Nephron (organoid): ENCODE measurements around the gene NKAIN2.
A peak's percentile ranks its signal among the peaks of the same experiment; 100 is the strongest.

Experiments used
- H3K27ac Mint-ChIP-seq, 3 experiments: 2 replicates each; pipeline ENCODE4 v1.8.0; 2020; ENCODE audit warnings: mixed read lengths in 3 of 3, mild to moderate bottlenecking in 2 of 3, moderate library complexity in 1 of 3
- H3K27me3 Mint-ChIP-seq: 2 replicates; pipeline ENCODE4 v1.8.0; 2021; ENCODE audit warnings: low read depth, mild to moderate bottlenecking, moderate library complexity, mixed read lengths
- H3K36me3 Mint-ChIP-seq: 2 replicates; pipeline ENCODE4 v1.8.0; 2020; ENCODE audit warnings: low read depth, mixed read lengths
- H3K4me1 Mint-ChIP-seq: 2 replicates; pipeline ENCODE4 v1.8.0; 2020; ENCODE audit warnings: mixed read lengths
- H3K4me3 Mint-ChIP-seq, 3 experiments: 2 replicates each; pipeline ENCODE4 v1.8.0; 2020; ENCODE audit warnings: mild to moderate bottlenecking in 3 of 3, mixed read lengths in 3 of 3, moderate library complexity in 2 of 3
- H3K9me3 Mint-ChIP-seq: 2 replicates; pipeline ENCODE4 v1.8.0; 2020; ENCODE audit warnings: mixed read lengths
- CTCF ChIP-seq, 3 experiments: fragments of 200-600 bp; sonication (generic); IDR thresholded peaks; one replicate each; pipeline ENCODE4 v1.5.0; 2021; ENCODE audit warnings: antibody characterized with exemption in 3 of 3; ENCODE audit not compliant: unreplicated experiment in 3 of 3

Gene NKAIN2

GRCh38 chr6:123804014-123804786 is 535 bp downstream of the NKAIN2 start:
- H3K4me3 Mint-ChIP-seq: peak overlapping the region; percentile 89 to 94 (median 92)
- H3K36me3 Mint-ChIP-seq: no peaks in the 10 kb centered on the region
- no peaks in the 10 kb centered on the region for H3K9me3 Mint-ChIP-seq
- peaks cover 40% of the 10 kb centered on the region for H3K27me3 Mint-ChIP-seq
- H3K27ac Mint-ChIP-seq: peak overlapping the region; percentile 13 to 66 (median 52)
- peaks cover 10% of the 10 kb centered on the region for H3K4me1 Mint-ChIP-seq
- no peak for TF ChIP-seq CTCF (IDR thresholded peaks at IDR 0.05; ENCODE audit: unreplicated experiment in 3 of 3)

GRCh38 chr6:123804787-123805540 is 1.3 kb downstream of the NKAIN2 start:
- H3K4me1 Mint-ChIP-seq: peaks cover 10% of the 10 kb centered on the region
- H3K36me3 Mint-ChIP-seq: no peaks in the 10 kb centered on the region
- no peak for TF ChIP-seq CTCF (IDR thresholded peaks at IDR 0.05; ENCODE audit: unreplicated experiment in 3 of 3)
- peaks cover 40% of the 10 kb centered on the region for H3K27me3 Mint-ChIP-seq
- no peaks in the 10 kb centered on the region for H3K9me3 Mint-ChIP-seq
- no peak overlapping the region for H3K27ac Mint-ChIP-seq
- peak overlapping the region; percentile 89 to 94 (median 92) for H3K4me3 Mint-ChIP-seq

- Mint-ChIP-seq H3K4me3 (no peak overlapping the region), H3K36me3 (no peaks in the 10 kb centered on the region), H3K27ac (no peak overlapping the region), H3K27me3 (peaks cover 41% of the 10 kb centered on the region), H3K4me1 (peaks cover 10% of the 10 kb centered on the region), H3K9me3 (no peaks in the 10 kb centered on the region)
- TF ChIP-seq CTCF (IDR thresholded peaks at IDR 0.05; ENCODE audit: unreplicated experiment in 3 of 3): no peak
Observed at GRCh38 chr6:123805921-123806320, 2.3 kb downstream of the NKAIN2 start.

- H3K4me1 Mint-ChIP-seq: peaks cover 10% of the 10 kb centered on the region
- H3K27me3 Mint-ChIP-seq: peaks cover 45% of the 10 kb centered on the region
- H3K4me3 Mint-ChIP-seq: peak overlapping the region in 1 of 3 experiments; percentile 43
- TF ChIP-seq CTCF (IDR thresholded peaks at IDR 0.05; ENCODE audit: unreplicated experiment in 3 of 3): no peak
- no peaks in the 10 kb centered on the region for H3K9me3 Mint-ChIP-seq
- no peak overlapping the region for H3K27ac Mint-ChIP-seq
- H3K36me3 Mint-ChIP-seq: no peaks in the 10 kb centered on the region
Observed at GRCh38 chr6:123806561-123806960, 2.9 kb downstream of the NKAIN2 start.

GRCh38 chr6:123808556-123808955 is 4.9 kb downstream of the NKAIN2 start:
- no peak for TF ChIP-seq CTCF (IDR thresholded peaks at IDR 0.05; ENCODE audit: unreplicated experiment in 3 of 3)
- Mint-ChIP-seq H3K9me3 (no peaks in the 10 kb centered on the region), H3K4me1 (peaks cover 4% of the 10 kb centered on the region), H3K36me3 (no peaks in the 10 kb centered on the region), H3K27me3 (peaks cover 42% of the 10 kb centered on the region), H3K4me3 (no peak overlapping the region), H3K27ac (no peak overlapping the region)
